Tibial artery (tissue), 4 donors: ENCODE measurements around the gene TBXAS1.
A peak's percentile ranks its signal among the peaks of the same experiment; 100 is the strongest.

Experiments used
- DNase-seq, 2 donors: peaks; one replicate each; pipeline ENCODE4 v3.0.0-alpha.2; 2019
- H3K27ac ChIP-seq, 2 donors: fragments of 200-600 bp; sonication (generic) in 1 of 2; 1 replicate in 1 of 2; 2 replicates in 1 of 2; pipeline ENCODE4 v1.5.1; 2018 to 2019; ENCODE audit warnings: mild to moderate bottlenecking in 1 of 2
- H3K27me3 ChIP-seq, 2 donors: fragments of 200-600 bp; sonication (generic) in 1 of 2; one replicate each; pipeline versions ENCODE4 v1.5.1 to v1.6.0; 2016 to 2019
- H3K36me3 ChIP-seq, 3 donors: fragments of 200-600 bp; sonication (generic) in 2 of 3; one replicate each; pipeline ENCODE4 v1.5.1; 2016 to 2019; ENCODE audit warnings: mild to moderate bottlenecking in 2 of 3
- H3K4me1 ChIP-seq, 4 donors: fragments of 200-600 bp; sonication (generic) in 2 of 4; 1 replicate in 3 of 4; 2 replicates in 1 of 4; pipeline ENCODE4 v1.5.1; 2016 to 2019
- H3K4me3 ChIP-seq, 2 donors: fragments of 200-600 bp; sonication (generic) in 1 of 2; 1 replicate in 1 of 2; 2 replicates in 1 of 2; pipeline ENCODE4 v1.5.1; 2018 to 2019; ENCODE audit warnings: mild to moderate bottlenecking in 2 of 2
- H3K9me3 ChIP-seq, 3 donors: fragments of 200-600 bp; sonication (generic) in 1 of 3; one replicate each; pipeline ENCODE4 v1.5.1; 2016 to 2019
- CTCF ChIP-seq, 2 experiments: fragments of 200-600 bp in 1 of 2; fragments of 450-650 bp in 1 of 2; IDR thresholded peaks; one replicate each; pipeline ENCODE4 v1.5.1; 2017 to 2019; ENCODE audit warnings: antibody characterized with exemption in 2 of 2, mild to moderate bottlenecking in 1 of 2, moderate library complexity in 1 of 2
- intact Hi-C: fragments of 100-400 bp; cut with DNase I; formaldehyde crosslinking; loops from one replicate; pipeline ENCODE4 v1.15.0; 2023; ENCODE audit warnings: low total_unique reads

TBXAS1 gene

GRCh38 chr7:139852482-139852845 lies 23.4 kb downstream of the TBXAS1 start:
- no peak for TF ChIP-seq CTCF (IDR thresholded peaks at IDR 0.05)
- no peak overlapping the region for H3K4me3 ChIP-seq
- no peaks in the 10 kb centered on the region for H3K36me3 ChIP-seq
- intact Hi-C loops, result no loop called here
- H3K27me3 ChIP-seq, result no peaks in the 10 kb centered on the region
- H3K4me1 ChIP-seq, result peaks cover 0 to 13% (median 0%) of the 10 kb centered on the region in 4 donors
- no peak for DNase-seq
- H3K27ac ChIP-seq, result no peak overlapping the region
- no peaks in the 10 kb centered on the region for H3K9me3 ChIP-seq

GRCh38 chr7:139853506-139854123 lies 24.6 kb downstream of the TBXAS1 start:
- H3K9me3 ChIP-seq, result no peaks in the 10 kb centered on the region
- H3K4me1 ChIP-seq, result peaks cover 0 to 13% (median 0%) of the 10 kb centered on the region in 4 donors
- no peak for TF ChIP-seq CTCF (IDR thresholded peaks at IDR 0.05)
- intact Hi-C loops, result no loop called here
- H3K27ac ChIP-seq, result peak overlapping the region; percentile 27 to 41
- no peaks in the 10 kb centered on the region for H3K36me3 ChIP-seq
- no peak overlapping the region for H3K4me3 ChIP-seq
- DNase-seq, result peak in 1 of 2 donors; percentile 58
- no peaks in the 10 kb centered on the region for H3K27me3 ChIP-seq

GRCh38 chr7:139854124-139854511 lies 25.1 kb downstream of the TBXAS1 start:
- Histone ChIP-seq H3K4me3 (no peak overlapping the region), H3K4me1 (peaks cover 0 to 13% (median 0%) of the 10 kb centered on the region in 4 donors), H3K36me3 (no peaks in the 10 kb centered on the region), H3K27me3 (no peaks in the 10 kb centered on the region), H3K27ac (peak overlapping the region; percentile 27 to 41), H3K9me3 (no peaks in the 10 kb centered on the region)
- intact Hi-C loops, result no loop called here
- no peak for TF ChIP-seq CTCF (IDR thresholded peaks at IDR 0.05)
- peak; percentile 75 to 84 for DNase-seq

- Histone ChIP-seq H3K9me3 (no peaks in the 10 kb centered on the region), H3K4me1 (peaks cover 0 to 13% (median 0%) of the 10 kb centered on the region in 4 donors), H3K27me3 (no peaks in the 10 kb centered on the region), H3K27ac (no peak overlapping the region), H3K36me3 (no peaks in the 10 kb centered on the region), H3K4me3 (no peak overlapping the region)
- DNase-seq, result no peak
- intact Hi-C loops, result no loop called here
- no peak for TF ChIP-seq CTCF (IDR thresholded peaks at IDR 0.05)
Measured at GRCh38 chr7:139854803-139855497, 25.9 kb downstream of the TBXAS1 start.

- H3K9me3 ChIP-seq, result no peaks in the 10 kb centered on the region
- peak in 1 of 2 donors; percentile 41 for DNase-seq
Measured at GRCh38 chr7:139855498-139856270, 26.6 kb downstream of the TBXAS1 start.

More at GRCh38 chr7:139855498-139856270, 26.6 kb downstream of the TBXAS1 start:
- Histone ChIP-seq H3K27me3 (no peaks in the 10 kb centered on the region), H3K4me1 (peaks cover 0 to 13% (median 0%) of the 10 kb centered on the region in 4 donors), H3K36me3 (no peaks in the 10 kb centered on the region), H3K4me3 (no peak overlapping the region), H3K27ac (no peak overlapping the region)
- TF ChIP-seq CTCF (IDR thresholded peaks at IDR 0.05), result no peak
- intact Hi-C loops, result no loop called here
